PC-9 (cell line): ENCODE results near the gene NPTXR.

Experiments
- CTCF ChIP-seq: fragments of 200-600 bp; sonication (generic); conservative IDR thresholded peaks from 2 replicates; pipeline ENCODE4 v1.6.1; 2017; ENCODE audit warnings: mixed run types, antibody characterized with exemption, mild to moderate bottlenecking, moderate library complexity
- EZH2 ChIP-seq: fragments of 200-600 bp; sonication (generic); IDR thresholded peaks from 2 replicates; pipeline ENCODE4 v1.8.0; 2017; ENCODE audit warnings: antibody characterized with exemption, low read depth

- TF ChIP-seq EZH2 (no peak), CTCF (no peak)
Observed at GRCh38 chr22:38860283-38861169, 16.7 kb upstream of the NPTXR start.
